SK-MEL-5 (cell line): ENCODE measurements around the gene UCMA. TPM values are rescaled to one million over a fixed set of nuclear protein-coding genes. Genes with fewer than 3 reads are reported as not detected.

Experiments
- DNase-seq: peaks from one replicate; pipeline ENCODE4 v3.0.0-alpha.2; 2016; ENCODE audit warnings: low read depth, low spot score
- in situ Hi-C: cut with HindIII; loops from 2 replicates; pipeline ENCODE4 v1.10.0; 2016; ENCODE audit warnings: low sequenced_read_pairs, high pct_unique_total_duplicates, low pct_unique_long_range_greater_than_20kb
- total RNA-seq: library from RNA; depleted of rRNA; stranded (reverse); fragments of >200 nt; shearing (Covaris generic); gene quantifications from 2 replicates; pipeline ENCODE4 v1.2.3, GENCODE V29; 2014

UCMA gene
- total RNA-seq, 1 experiment from 2014 or later, result not detected

DNA sequence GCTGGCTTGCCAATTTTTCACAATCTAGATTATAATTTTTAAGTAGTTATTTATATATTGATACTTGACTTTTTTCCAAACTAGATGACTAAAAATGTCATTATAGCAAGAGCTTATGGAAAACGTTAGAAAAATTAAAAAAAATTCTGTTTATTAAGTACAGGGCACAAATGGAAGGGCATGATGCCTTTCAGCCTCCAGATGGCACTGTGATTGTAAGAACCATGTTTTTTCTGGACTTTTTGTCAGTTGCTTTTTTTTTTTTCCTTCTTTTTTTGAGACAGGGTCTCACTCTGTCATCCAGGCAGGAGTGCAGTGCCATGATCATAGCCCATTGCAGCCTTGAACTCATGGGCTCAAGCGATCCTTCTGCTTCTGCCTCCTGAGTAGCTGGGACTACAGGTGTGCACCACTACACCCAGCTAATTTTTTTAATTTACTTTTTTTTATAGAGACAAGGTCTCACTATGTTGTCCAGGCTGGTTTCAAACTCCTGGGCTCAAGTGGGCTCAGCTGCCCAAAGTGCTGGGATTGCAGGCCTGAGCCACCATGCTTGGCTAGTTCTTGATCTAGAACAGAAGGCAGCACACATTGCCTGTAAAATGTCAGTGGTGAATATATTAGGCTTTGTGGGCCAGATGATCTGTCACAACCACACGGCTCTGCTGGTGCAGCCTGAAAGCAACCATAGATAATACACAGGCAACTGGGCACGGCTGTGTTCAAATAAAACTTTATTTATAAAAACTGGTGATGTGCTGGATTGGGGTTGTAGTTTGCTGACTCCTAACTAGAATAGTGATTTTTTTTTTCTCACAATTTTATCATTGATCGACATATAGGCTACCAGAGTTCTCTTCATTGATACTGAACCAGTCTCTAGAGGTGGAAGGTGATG, 27.4 kb downstream of the UCMA start:
- in situ Hi-C loops, result no loop called here
- peak; percentile 53 for DNase-seq

DNA sequence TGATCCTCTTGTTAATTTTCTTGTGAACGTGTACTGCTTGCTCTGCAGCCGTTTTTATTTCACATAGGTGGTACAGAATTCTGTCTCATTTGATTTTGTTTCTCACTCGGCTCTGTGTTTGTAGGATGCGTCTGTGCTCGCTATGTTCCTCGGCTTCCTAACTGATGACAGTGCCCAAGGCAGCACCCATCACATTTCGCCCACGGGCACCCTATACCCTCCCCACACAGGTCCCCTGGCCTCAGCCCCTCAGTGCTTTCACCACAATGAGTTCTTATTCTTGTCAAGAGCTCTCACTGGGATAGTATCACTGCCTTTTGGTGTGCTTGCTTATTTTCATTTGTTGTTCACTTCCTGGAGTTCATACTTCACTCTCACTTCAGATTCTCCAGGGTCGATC, 28.1 kb downstream of the UCMA start:
- in situ Hi-C loops, result no loop called here

DNA sequence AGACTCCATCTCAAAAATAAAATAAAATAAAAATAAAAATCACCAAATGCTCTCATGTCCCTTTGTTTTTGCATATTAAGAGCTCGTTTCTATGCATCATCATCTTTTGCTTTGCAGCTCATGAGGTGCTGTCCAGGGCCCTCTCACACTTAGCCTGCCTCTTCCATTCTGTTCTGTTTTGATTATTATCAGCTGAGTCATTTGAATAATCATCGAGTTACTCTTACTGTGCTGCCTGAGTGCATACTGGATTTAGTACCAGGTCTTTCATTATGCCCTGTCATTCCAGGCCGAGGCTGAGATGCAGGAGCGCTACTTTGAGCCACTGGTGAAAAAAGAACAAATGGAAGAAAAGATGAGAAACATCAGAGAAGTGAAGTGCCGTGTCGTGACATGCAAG, 33.0 kb downstream of the UCMA start:
- no peak for DNase-seq
- in situ Hi-C loops, result no loop called here

More for the DNA sequence above, 28.1 kb downstream of the UCMA start:
- no peak for DNase-seq

DNA sequence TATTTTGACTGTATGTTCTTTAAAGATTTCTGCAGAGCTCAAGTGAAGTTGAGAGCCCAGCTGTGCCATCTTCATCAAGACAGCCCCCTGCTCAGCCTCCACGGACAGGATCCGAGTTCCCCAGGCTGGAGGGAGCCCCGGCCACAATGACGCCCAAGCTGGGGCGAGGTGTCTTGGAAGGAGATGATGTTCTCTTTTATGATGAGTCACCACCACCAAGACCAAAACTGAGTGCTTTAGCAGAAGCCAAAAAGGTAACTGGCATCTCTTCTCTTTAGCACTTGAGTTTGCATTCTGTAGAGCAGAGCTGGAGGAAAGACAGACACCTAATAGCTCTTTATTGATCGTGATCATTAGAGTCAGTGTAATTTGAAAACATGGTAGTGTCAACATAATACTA, 39.2 kb downstream of the UCMA start:
- in situ Hi-C loops, result no loop called here
- no peak for DNase-seq

DNA sequence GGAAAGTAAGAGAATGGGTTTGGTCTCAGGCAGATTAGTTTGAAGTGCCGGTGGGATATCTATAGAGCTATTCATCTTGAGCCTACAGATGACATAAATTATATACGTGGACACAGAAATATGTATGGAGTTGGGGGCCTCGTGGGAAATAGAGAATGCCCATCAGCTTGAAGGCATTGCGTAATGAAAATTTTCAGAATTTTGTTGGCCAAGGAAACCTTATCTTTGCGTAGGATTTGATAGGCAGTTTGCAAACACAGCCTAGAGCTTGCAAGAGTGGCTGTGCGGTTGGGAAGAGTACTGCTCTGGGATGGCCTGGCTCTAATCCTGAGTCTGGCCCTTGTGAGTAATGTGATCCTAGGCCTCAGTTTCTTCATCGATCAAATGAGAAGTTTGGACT, 40.5 kb downstream of the UCMA start:
- in situ Hi-C loops, result no loop called here
- no peak for DNase-seq

- DNase-seq, result no peak
- in situ Hi-C loops, result no loop called here
These were observed 42.8 kb downstream of the UCMA start for GRCh38 chr10:13191362-13191761.

GRCh38 chr10:13190816-13191215, 43.4 kb downstream of the UCMA start:
- in situ Hi-C loops, result no loop called here

GRCh38 chr10:13189961-13190360, 44.2 kb downstream of the UCMA start:
- DNase-seq, result no peak
- in situ Hi-C loops, result no loop called here

More at GRCh38 chr10:13190816-13191215, 43.4 kb downstream of the UCMA start:
- DNase-seq, result no peak

GRCh38 chr10:13188593-13188992, 45.6 kb downstream of the UCMA start:
- in situ Hi-C loops, result no loop called here
- DNase-seq, result no peak

- no peak for DNase-seq
- in situ Hi-C loops, result no loop called here
These were observed 47.0 kb downstream of the UCMA start for GRCh38 chr10:13187135-13187534.

DNA sequence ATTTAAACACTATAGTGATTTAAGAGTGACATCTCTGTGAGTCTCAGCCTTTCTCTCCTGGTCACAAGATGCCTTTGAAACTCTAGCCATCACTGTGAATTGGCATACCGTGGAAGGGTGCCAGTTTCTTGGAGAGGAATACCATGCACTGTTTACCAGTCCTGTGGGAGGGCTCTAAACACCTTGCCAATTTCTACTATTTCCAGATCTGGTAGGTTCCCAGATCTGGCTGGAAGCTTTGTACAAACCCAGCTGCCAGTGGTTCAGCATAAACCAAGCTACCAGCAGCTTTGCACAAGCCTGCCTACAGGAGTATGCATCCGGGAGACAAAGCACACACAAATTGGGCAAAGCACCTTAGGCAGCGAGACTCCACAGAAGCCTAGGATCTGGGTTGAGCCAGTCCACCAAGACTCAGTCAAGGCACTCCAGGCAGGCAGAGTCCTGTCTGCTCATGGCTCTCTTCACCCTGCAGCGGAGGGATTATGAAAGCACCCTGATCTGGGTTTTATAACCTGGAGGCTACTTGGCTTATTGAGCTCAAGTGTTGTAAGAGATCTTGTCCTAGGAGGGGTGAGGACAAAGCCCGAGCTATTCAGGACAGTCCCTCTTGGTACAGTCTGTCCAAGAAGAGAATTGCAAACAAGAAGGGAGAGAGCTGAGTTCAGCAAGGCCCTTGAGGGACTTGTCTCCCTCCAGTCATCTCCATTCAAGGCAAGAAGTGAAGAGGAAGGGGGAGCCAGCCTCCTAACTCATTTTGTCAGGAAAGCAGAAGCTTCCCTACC, 49.3 kb downstream of the UCMA start:
- peak; percentile 32 for DNase-seq
- in situ Hi-C loops, result no loop called here

DNA sequence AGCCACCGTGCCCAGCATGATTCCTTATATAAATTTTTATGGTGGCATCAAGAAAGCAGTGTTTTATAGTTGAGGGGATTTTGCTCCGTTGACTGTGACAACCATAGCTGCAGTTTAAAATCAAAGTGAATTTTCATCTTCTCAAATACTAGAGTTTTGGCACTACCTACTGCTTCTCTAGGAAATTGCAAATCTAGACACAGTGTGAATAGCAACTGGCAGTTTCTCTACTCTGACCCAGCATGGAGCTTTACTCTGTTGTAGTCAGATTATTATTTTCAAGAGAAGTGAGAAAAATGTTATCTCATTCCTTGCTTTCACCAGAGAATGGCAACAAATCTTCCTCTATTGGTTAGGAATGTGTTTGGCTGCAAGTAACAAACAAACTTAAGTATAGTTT, 49.9 kb downstream of the UCMA start:
- DNase-seq, result no peak
- in situ Hi-C loops, result no loop called here

- in situ Hi-C loops, result no loop called here
- DNase-seq, result no peak
These were observed 50.5 kb downstream of the UCMA start for GRCh38 chr10:13183625-13184024.

DNA sequence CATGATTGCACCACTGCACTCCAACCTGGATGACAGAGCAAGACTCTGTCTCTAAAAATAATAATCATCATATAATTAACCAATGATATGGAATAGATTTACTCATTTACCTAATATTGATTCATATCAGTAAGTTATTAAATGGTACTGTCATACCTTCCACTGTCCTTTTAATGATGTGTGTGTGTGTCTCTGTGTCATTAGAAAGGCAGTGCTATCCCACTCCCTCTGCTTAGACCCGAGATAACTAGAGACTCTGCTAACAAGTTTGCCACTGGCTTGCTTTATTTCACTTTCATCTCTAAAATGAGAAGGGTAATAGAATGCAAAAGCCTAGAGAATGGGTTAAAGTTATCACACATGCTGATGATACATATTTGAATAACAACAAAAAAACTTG, 51.8 kb downstream of the UCMA start:
- no peak for DNase-seq
- in situ Hi-C loops, result no loop called here

GRCh38 chr10:13180788-13181187, 53.4 kb downstream of the UCMA start:
- in situ Hi-C loops, result no loop called here

DNA sequence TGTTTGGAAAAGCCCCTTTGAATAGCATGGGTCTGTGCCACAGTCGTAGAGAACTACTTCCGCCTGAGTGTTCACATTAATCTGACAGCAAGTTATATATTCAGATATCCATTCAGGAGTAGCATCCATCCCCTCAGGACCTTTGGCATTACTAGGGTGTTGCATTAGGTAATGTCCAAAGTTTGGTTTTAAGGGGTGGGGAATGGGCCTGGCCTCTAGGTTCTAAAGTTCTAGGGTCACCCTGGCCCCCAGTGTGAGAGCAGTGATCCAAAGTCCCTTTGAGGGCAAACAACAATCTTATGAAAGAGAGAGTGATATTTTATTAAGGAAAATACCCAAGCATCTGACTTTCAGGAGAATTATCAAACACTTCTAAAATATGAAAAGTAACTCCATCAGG, 60.6 kb downstream of the UCMA start:
- in situ Hi-C loops, result no loop called here
- no peak for DNase-seq

More at GRCh38 chr10:13180788-13181187, 53.4 kb downstream of the UCMA start:
- no peak for DNase-seq
